K562 (cell line): ENCODE data around the gene KRT14.

Experiments used
- MAX ChIP-seq: sonication (generic); formaldehyde crosslinking; IDR thresholded peaks from 2 replicates; pipeline ENCODE4 v1.9.0; 2022; ENCODE audit warnings: mild to moderate bottlenecking, missing genetic modification reagents
- MEF2A ChIP-seq: IDR thresholded peaks from 2 replicates; pipeline ENCODE4 v1.6.1; 2011; ENCODE audit warnings: low read depth, mild to moderate bottlenecking, low read length, moderate library complexity; ENCODE audit not compliant: control insufficient read depth
- POLR2A ChIP-seq: fragments of 450-650 bp; conservative IDR thresholded peaks from 2 replicates; pipeline ENCODE4 v1.6.1; 2016
- ZBTB33 ChIP-seq: sonication (generic); formaldehyde crosslinking; IDR thresholded peaks from 2 replicates; pipeline ENCODE4 v1.8.1; 2023; ENCODE audit warnings: mild to moderate bottlenecking, missing genetic modification reagents
- TF ChIP-seq, protein P1 (sequence below): sonication (generic); formaldehyde crosslinking; IDR thresholded peaks from 2 replicates; pipeline ENCODE4 v1.8.1; 2023; ENCODE audit warnings: mild to moderate bottlenecking, missing genetic modification reagents, moderate library complexity

- TF ChIP-seq POLR2A (no peak), ZBTB33 (CRISPR knock-in tag) (no peak), MAX (CRISPR knock-in tag) (no peak), MEF2A (no peak)
- TF ChIP-seq, protein P1, sequence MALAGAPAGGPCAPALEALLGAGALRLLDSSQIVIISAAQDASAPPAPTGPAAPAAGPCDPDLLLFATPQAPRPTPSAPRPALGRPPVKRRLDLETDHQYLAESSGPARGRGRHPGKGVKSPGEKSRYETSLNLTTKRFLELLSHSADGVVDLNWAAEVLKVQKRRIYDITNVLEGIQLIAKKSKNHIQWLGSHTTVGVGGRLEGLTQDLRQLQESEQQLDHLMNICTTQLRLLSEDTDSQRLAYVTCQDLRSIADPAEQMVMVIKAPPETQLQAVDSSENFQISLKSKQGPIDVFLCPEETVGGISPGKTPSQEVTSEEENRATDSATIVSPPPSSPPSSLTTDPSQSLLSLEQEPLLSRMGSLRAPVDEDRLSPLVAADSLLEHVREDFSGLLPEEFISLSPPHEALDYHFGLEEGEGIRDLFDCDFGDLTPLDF (CRISPR knock-in tag): no peak
These were observed 15.8 kb upstream of the KRT14 start for GRCh38 chr17:41602524-41602923.
